ENCODE data around the gene STAG1.

DNA sequence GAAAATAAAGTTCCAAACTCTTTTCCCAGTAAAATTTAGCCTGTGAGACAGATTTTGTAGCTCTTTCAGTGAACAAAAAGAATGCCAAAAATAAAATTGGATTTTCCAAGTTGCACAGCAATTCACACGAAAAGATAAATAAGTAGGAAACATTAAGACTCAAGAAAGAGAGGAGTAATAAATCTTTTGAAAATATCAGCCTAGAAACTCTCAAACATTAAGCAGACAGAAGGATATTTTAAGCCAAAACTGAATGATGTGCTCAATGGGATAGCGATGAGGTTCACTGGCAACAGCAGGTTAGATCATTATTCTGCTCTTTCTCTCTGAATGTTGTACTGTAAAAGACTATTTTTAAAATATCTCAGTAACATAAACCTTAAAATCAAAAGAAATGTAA lies 115.0 kb downstream of the STAG1 start:
- no peak for TF ChIP-seq POLR2A (IDR thresholded peaks at IDR 0.05; ENCODE audit: low read depth, low read length)
- no peak for TF ChIP-seq POLR2AphosphoS5 (IDR thresholded peaks at IDR 0.05; ENCODE audit: low read depth, low read length)
- no peak for TF ChIP-seq TAF1 (IDR thresholded peaks at IDR 0.05; ENCODE audit: low read depth, low read length)
- TF ChIP-seq SPI1 (IDR thresholded peaks at IDR 0.05; ENCODE audit: low read depth, low read length) = no peak
- TF ChIP-seq POU2F2 (IDR thresholded peaks at IDR 0.05; ENCODE audit: low read depth, low read length) = no peak

Data from GM12891 (cell line).